KMS-11 (cell line): Measurements from ENCODE around the gene ABCG8.

Experiments used
- H2AFZ ChIP-seq: fragments of 200-600 bp; sonication (generic); 2 replicates; pipeline ENCODE4 v1.6.1; 2016; ENCODE audit warnings: antibody characterized with exemption, mixed run types, low read depth
- H3K27ac ChIP-seq: fragments of 200-600 bp; sonication (generic); 2 replicates; pipeline ENCODE4 v1.6.1; 2016; ENCODE audit warnings: mild to moderate bottlenecking, mixed run types
- H3K27me3 ChIP-seq: fragments of 200-600 bp; sonication (generic); 2 replicates; pipeline ENCODE4 v1.6.1; 2017; ENCODE audit warnings: mild to moderate bottlenecking, low read depth, mixed run types, moderate library complexity; ENCODE audit not compliant: insufficient read depth
- H3K36me3 ChIP-seq: fragments of 200-600 bp; sonication (generic); 2 replicates; pipeline ENCODE4 v1.6.1; 2017; ENCODE audit warnings: mild to moderate bottlenecking, mixed run types; ENCODE audit not compliant: insufficient read depth
- H3K4me1 ChIP-seq: fragments of 200-600 bp; sonication (generic); 2 replicates; pipeline ENCODE4 v1.6.1; 2016; ENCODE audit warnings: mild to moderate bottlenecking, low read depth, mixed run types; ENCODE audit not compliant: poor library complexity, severe bottlenecking
- H3K4me2 ChIP-seq: fragments of 200-600 bp; sonication (generic); 2 replicates; pipeline ENCODE4 v1.7.0; 2016; ENCODE audit warnings: mild to moderate bottlenecking, mixed run types
- H3K4me3 ChIP-seq: fragments of 200-600 bp; sonication (generic); IDR thresholded peaks from 2 replicates; pipeline ENCODE4 v1.6.1; 2017; ENCODE audit warnings: low read depth, low read length, mixed read lengths; ENCODE audit not compliant: insufficient read depth
- H3K79me2 ChIP-seq: fragments of 200-600 bp; sonication (generic); 2 replicates; pipeline ENCODE4 v1.6.1; 2016; ENCODE audit warnings: low read depth, mixed run types; ENCODE audit not compliant: insufficient read depth
- H3K9ac ChIP-seq: fragments of 200-600 bp; sonication (generic); 2 replicates; pipeline ENCODE4 v1.6.1; 2016; ENCODE audit warnings: mild to moderate bottlenecking, mixed run types
- H4K20me1 ChIP-seq: fragments of 200-600 bp; sonication (generic); 2 replicates; pipeline ENCODE4 v1.6.1; 2016; ENCODE audit warnings: mild to moderate bottlenecking, mixed run types; ENCODE audit not compliant: insufficient read depth
- CTCF ChIP-seq: fragments of 200-600 bp; sonication (generic); conservative IDR thresholded peaks from 2 replicates; pipeline ENCODE4 v1.6.1; 2017; ENCODE audit warnings: low read depth, mild to moderate bottlenecking, antibody characterized with exemption, low read length, moderate library complexity, mixed read lengths

Gene ABCG8

GRCh38 chr2:43925431-43925830, 86.7 kb downstream of the ABCG8 start:
- Histone ChIP-seq H3K4me2 (no peak overlapping the region), H3K9ac (no peak overlapping the region), H3K79me2 (no peaks in the 10 kb centered on the region), H3K36me3 (no peaks in the 10 kb centered on the region; the same call in 1 of the 2 replicates), H3K4me1 (no peaks in the 10 kb centered on the region), H4K20me1 (no peaks in the 10 kb centered on the region), H2AFZ (no peak overlapping the region), H3K27ac (no peak overlapping the region), H3K27me3 (no peaks in the 10 kb centered on the region), H3K4me3 (no peak overlapping the region)
- TF ChIP-seq CTCF = no peak

GRCh38 chr2:43927442-43927841, 88.7 kb downstream of the ABCG8 start:
- Histone ChIP-seq H2AFZ (no peak overlapping the region), H3K4me1 (no peaks in the 10 kb centered on the region), H3K4me2 (no peak overlapping the region), H3K9ac (no peak overlapping the region), H3K36me3 (no peaks in the 10 kb centered on the region; the same call in 1 of the 2 replicates), H4K20me1 (no peaks in the 10 kb centered on the region), H3K4me3 (no peak overlapping the region), H3K79me2 (no peaks in the 10 kb centered on the region), H3K27me3 (no peaks in the 10 kb centered on the region), H3K27ac (no peak overlapping the region)
- TF ChIP-seq CTCF = no peak

GRCh38 chr2:43931293-43931692, 92.5 kb downstream of the ABCG8 start:
- Histone ChIP-seq H3K36me3 (no peaks in the 10 kb centered on the region; the same call in 1 of the 2 replicates), H3K27me3 (no peaks in the 10 kb centered on the region), H3K4me1 (no peaks in the 10 kb centered on the region), H3K4me2 (no peak overlapping the region), H2AFZ (no peak overlapping the region), H3K27ac (no peak overlapping the region), H3K4me3 (no peak overlapping the region), H3K79me2 (no peaks in the 10 kb centered on the region), H3K9ac (no peak overlapping the region), H4K20me1 (no peaks in the 10 kb centered on the region)
- TF ChIP-seq CTCF = no peak
